ENCODE data around the gene ITFG1. TPM values are rescaled to one million over a fixed set of nuclear protein-coding genes. Genes with fewer than 3 reads are reported as not detected.
A peak's percentile ranks its signal among the peaks of the same experiment; 100 is the strongest.
"Not testable (repeated sequence)": the region's sequence is repeated elsewhere in the genome, so short reads cannot be mapped to it uniquely, and the experiment has no call there.

ITFG1 gene
- polyA plus RNA-seq, 1 donor, result 78.5 TPM

DNA sequence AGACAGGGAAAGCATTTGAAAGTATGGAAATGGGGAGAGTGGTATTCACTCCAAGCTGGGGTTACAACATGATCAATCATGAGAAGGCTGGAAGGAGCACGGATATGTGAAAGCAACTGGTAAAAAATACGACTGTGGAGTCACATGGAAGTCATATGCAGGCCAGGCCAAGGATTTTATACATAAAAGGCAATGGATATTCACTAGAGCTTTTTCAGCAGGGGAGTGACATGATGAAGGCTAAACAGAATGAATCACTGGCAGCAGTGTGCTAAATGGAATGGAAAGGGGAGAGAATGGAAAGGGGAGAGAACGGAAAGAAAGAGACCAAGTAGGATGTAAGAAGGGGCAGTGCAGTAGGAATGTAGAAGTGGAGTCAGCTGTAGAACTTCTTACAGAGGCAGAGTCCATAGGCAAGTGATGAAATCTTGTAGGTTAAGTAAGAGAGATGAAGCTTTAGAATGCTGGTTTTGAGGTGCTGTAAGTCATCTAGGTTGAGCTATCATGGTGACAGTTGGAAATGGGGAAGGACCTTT lies 304.1 kb downstream of the ITFG1 start:
- DNase-seq (ENCODE audit: low read depth), result no peak

DNA sequence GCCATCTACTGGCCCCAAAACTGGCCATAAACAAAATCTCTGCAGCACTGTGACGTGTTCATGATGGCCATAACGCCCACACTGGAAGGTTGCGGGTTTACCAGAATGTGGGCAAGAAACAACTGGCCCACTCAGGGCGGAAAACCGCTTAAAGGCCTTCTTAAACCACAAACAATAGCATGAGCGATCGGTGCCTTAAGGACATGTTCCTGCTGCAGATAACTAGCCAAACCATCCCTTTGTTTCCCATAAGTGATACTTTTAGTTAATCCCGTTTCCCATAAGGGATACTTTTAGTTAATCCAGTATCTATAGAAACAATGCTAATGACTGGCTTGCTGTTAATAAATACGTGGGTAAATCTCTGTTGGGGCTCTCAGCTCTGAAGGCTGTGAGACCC lies 308.4 kb downstream of the ITFG1 start:
- DNase-seq (ENCODE audit: low read depth), result not testable (repeated sequence)

DNA sequence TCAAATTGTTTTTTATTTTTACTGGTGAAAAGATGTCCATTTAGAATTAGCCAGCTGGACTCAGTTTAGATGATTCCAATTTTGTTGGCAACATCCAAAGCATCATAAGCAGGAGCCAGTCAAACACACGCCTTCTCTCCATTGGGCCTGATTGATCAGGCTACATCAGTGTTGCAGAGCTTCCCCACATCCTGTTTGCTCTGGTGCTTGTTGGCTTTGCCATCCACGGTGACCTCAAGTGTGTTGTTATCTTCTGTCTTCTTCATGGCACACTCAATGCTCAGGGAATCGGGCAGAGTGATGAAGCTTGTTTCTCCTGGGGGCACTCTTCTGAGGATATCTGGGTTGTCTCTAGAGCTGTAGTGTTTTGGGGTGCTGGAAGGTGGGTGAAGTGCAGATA lies 310.8 kb downstream of the ITFG1 start:
- DNase-seq (ENCODE audit: low read depth), result no peak

DNA sequence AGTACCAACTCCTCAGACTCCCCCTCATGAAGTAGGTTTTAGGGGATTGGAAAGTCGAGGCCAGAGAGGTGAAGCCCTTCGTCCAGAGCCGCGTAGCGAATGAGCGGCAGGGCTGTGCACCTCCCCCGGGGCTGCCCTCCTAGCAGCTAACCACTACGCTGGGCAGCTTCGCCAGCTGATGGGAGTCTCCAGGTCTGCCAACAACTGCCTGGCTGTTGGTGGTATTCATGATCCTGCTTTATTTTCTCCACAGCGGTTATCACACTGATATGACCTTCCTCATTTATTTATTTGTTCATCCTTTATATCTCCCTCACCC lies 316.3 kb downstream of the ITFG1 start:
- no peak for DNase-seq (ENCODE audit: low read depth)

DNA sequence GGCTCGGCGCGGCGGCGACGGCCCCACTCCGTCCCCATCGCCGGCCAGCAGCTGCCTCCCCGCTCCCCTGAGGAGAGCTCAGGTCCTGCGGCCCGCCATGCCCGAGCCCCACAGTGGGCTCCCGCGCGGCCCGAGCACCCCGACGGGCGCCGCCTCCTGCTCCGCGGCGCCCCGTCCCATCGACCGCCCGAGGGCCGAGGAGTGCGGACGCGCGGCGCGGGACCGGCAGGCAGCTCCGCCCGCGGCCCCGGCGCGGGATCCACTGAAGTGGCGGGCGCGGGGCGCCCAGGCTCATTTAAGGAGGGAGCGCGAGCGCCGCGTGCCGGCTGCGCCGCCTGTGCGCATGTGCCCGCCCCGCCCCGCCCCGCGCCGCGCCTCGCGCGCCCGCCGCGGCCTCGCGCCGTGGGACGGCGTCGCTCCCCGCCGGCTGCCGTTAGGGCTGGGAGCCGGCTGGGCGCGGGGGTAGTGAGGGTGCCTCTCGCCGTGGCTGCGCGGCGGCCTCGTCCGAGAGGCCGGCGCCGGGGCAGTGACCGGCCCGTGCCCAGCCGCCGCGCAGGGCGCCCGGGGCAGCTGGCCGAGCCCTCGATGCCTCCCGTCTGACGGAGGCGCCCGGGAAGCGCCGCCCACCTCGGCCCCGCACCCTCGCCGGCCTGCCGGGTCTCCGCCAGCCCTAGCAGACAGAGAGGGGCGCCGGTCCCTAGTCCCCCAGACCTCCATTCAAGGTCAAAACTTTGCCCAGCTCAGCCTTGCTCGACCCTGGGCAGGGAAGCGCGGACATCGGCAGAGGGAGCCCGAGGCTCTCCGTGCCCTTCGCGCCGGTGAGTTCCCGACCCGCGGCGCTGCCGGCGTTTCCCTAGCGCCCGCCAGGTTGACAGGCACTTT lies 316.9 kb downstream of the ITFG1 start, which contains the start of gene NETO2:
TSS of gene NETO2 (minus strand) at position 269 of the 882 bp plus-strand sequence. CDS start 333 bp downstream, outside the sequence.
- DNase-seq (ENCODE audit: low read depth), result no peak

DNA sequence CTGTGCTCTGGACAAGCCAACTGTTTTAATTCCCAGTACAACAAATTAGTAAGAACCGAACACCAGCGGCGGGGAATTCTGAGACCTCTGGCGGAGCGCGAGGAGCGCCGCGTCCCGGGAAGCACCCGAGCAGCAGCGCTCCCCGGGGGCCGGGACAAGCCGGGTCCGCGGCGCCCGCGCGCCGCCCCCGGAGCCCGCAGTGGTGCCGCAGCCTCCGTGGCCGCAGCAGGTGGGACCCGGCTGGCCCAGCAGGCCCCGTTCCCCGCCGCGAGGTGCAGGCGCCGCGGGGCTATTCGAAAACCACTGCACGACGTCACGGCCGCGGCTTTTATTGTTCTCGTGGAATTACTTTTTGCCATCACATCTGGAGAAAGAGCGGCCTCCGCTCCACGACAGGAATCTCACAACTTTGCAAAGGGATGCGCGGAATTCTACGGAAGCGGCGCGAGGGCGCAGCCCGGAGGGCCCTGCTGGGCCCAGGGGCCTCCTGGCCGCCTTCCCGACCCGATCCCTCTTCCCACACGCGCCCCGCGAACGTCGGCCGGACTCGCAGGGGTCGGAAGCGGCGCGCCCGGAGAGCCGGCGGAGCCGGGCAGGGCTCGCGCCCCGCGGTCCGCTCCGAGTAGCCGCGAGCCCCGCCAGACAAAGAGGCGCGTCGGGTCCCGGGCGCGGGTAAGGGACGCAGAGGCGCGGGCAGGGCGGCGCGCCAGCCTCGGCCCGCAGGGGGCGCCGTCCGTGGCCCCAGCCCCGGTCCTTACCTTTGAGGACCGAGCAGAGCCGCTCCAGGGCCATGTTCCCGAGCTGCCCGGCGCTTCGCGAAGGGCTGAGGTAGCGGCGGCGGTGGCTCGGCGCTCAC lies 317.8 kb downstream of the ITFG1 start:
- no peak for DNase-seq (ENCODE audit: low read depth)

DNA sequence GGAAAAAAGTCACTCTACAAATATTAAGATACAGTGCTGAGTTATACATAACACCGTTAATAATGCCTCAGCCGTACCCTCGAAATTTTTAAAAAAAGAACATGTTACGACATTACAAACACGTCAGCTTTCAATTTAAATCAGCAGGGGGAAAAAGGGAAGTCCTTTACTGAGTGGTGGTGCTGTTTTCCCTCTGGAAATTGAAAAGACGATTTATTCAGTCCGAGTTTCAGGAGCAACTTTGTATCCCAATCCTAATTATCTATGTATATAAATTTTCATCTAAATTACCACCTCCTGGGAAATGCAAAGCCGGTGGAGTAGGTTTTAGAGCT lies 318.4 kb downstream of the ITFG1 start:
- DNase-seq (ENCODE audit: low read depth), result no peak

DNA sequence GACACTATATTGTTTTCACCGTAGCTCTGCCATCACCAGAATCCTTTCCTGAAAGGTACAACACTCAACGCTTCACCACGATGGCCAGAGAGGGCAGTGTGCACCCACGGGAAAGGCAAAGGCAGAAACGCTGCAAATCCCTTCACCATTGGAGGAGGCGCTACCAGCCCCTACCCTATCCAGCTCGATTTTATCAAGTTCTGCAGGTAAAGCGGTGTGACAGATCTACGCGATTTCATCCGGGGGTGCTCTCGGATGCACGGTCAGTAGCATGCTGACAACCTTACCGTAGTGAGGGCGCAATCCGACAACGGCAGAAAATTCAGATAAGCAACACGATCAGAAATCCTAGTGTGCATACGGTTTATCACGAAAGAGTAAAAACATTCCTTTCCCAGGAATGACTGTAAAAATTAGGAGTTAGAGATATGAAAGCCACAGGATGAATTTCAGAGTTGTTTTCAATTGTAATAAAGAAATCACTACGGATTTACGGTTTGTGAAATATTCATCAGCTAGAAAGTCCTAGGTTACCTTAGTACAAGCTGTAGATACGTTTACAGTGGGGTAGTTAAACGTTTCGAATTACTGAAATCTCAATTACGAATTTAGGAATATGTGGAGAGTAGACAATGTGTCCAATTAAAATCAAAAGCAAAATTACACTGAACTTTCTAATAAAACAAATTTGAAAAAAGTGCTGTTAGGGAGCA lies 318.9 kb downstream of the ITFG1 start:
- peak; percentile 51 for DNase-seq (ENCODE audit: low read depth)

DNA sequence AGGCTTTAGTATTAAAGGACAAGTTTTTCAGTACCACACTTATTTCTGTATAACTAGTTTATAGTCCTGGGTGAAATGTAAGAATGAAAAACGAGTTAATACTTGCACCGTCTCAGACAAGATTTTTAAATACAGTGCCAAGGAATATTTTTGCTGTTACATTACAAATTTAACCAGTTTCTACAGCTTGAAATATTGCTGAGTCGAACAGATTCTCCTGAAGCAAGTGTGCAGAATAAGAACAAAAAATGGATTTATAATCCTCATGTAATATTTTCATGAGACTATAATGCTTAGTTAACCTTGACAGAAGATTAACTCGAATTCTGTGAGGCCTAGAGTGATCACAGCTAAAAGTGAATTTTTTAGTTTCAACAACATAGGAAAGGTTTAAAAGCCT lies 320.2 kb downstream of the ITFG1 start:
- DNase-seq (ENCODE audit: low read depth), result no peak

DNA sequence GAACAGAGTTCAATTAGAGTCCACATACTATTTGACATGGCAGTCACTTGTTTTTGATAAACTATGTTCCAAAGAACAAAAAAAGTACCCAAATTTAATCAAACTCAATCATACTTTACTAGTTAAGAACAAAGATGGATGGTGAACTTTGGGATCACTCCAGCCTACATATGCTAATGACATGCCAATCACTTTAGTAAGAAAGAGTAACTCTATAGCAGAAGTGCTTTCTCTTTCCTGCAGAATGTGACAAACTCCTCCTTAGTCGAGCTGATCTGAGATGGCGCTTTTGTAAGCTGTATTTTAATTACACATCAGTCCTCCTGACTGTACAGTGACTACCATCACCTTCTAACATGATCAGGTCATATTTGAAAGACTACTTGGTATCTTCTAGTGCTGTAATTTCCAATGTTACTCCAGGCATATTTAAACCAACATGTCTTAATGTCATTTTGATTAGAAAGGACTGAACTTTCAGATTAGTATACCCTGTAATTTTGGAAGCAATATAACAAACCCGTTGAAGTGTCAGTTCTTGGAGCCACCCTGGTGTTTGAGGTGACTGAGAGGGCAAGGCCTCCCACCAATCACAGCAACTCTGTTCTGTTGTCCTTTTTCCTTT lies 321.2 kb downstream of the ITFG1 start:
- no peak for DNase-seq (ENCODE audit: low read depth)

DNA sequence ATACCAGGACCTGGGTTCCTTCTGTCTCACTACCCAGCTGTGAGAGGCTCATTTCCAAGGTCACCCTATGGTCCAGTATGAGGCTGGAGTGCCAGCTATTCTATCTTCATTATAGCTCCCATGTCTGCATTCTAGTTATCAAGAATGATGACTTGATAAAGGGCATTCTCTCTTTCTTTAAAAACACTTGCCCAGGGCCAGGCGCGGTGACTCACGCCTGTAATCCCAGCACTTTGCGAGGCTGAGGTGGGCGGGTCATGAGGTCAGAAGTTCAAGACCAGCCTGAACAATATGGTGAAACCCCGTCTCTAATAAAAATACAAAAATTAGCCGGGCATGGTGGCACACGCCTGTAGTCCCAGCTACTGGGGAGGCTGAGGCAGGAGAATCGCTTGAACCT lies 322.9 kb downstream of the ITFG1 start:
- DNase-seq (ENCODE audit: low read depth), result not testable (repeated sequence)

DNA sequence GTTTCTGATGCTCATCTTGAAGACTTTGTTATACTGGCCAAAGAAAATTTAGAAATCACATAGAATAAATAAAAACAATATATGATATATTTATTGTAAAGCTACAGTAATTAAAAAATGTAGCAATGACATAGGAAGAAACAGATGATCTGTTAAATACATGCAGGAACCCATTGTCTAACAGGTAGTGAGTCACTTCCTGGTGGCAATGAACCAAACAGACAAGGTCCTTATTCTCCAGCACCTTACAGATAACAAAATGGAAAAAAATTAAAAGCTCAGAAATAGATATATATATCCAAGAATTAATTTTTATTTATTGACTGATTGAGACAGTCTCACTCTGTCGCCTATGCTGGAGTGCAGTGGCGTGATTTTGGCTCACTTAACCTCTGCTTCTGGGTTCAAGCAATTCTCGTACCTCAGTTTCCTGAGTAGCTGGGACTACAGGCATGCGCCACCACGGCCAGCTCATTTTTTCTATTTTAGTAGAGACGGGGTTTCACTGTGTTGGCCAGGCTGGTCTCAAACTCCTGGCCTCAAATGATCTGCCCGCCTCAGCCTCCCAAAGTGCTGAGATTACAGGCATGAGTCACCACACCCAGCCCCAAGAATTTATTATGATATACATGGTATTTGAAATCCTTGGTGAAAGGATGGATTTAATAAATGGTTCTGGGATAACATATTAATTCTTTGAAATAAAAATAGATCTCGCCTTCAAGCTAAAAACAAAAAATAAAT lies 324.6 kb downstream of the ITFG1 start:
- DNase-seq (ENCODE audit: low read depth), result no peak

DNA sequence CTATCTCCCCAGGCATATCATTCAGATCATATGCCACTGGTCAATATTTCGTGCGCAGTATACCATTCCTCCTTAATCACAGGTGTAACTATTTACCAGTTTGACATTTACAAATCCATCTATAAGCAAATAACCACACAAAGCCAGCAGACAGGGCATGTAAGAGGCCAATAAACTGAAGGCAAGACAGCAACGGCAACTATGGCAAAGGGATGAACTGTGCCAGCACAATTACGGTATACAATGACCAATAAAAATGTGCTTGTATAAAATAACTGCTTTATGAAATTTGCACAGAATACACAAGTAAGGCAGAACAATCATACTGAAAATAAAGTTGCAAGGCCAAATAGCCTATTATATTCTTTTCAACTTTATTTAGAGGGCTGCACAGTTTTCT lies 326.3 kb downstream of the ITFG1 start:
- DNase-seq (ENCODE audit: low read depth), result no peak

DNA sequence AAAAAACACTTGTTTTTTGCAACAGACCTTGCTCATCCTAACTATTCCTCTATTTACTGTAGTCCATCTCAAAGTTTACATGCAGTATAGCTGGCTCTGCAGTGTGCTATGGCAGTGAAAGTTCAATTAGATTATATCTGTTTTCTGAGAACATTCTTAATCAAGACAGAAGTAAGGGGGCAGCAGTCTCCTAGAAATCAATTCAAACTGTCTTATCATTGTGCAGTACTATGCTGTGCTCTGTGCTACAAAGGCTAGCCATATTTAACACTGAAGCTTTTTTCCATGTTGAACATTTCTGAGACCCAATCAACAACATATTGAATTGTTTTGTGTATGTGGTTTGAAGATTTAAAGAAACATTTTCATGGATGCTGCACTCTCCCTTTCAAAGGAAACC lies 328.6 kb downstream of the ITFG1 start:
- DNase-seq (ENCODE audit: low read depth), result no peak

DNA sequence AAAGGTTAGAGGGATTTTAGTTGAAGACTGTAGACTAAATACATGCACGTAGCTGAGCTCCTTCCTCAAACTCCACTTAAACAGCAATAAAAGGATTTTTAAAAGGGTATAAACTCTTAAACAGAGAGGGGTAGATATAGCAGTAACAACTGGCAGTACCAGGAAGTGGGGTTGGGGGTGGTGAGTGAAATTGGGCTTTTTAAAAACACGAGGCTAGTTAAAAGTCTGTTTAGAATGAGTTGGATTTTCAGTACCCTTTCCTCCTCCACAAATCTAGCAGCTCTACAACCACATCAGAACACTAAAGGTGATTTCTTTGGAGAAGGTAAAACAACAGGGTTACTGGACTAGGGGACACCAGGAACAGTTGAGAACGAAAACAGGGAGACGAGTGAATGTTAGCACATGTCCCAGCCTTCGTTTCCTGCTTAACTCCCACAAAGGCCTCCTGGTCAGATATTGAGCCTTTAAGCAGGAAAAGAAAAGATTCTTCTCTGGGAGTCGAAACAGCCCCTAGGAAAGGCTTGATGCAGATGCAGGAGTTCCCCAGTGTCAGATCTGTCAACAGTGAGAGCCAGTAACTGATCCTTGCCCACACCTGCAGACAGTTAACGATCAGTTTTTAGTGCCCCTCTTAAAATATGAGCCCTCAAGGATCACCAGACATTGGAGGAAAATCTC lies 331.0 kb downstream of the ITFG1 start:
- DNase-seq (ENCODE audit: low read depth), result no peak

DNA sequence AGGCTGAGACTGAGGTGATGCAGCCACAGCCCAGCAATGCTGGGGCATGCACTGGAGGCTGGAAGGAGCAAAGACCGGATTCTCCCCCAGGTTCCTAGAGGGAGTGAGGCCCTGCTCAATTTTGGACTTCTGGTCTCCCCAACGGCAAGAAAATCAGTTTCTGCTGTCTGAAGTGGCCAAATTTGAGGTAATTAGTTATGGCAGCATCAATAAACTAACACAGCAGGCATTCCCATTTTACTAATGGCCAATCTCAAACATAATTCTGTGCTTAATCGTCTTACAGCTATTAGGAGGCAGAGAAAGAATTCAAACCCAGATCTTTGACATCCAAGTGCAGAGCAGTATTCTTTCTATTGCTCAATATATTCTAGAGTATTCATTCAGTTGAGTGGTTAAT lies 333.3 kb downstream of the ITFG1 start:
- no peak for DNase-seq (ENCODE audit: low read depth)

DNA sequence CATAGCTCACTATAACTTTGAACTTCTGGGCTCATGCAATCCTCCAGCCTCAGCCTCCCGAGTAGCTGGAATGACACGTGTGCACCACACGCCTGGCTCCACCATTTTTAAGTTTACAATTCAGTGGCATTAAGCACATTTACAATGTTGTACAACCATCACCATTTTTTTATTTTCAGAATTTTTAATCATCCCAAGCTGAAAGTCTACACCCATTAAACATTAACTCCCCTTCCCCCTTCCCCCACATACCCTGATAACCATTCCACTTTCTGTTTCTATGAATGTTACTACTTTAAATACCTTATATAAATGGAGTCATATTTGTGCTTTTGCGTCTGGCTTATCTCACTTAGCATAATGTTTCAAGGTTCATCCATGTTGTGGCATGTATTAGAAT lies 335.1 kb downstream of the ITFG1 start:
- DNase-seq (ENCODE audit: low read depth), result no peak

DNA sequence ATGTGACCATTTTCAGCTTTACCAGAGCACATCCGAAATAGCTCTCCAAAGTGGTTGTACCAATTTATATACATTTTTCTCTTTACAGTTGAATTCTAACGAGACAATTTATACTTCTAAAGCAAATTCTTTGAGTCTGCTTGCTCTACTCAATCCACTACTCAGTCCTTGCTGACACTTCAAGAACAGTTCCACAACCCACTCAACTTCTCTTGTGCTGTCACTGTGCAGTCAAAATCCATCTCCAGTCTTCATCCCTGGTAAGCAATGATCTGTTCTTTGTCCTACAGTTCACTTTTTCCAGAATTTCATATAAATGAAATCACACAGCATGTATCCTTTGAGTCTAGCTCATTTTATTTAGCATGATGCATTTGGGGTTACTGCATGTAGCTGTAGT lies 347.7 kb downstream of the ITFG1 start:
- DNase-seq (ENCODE audit: low read depth), result no peak

DNA sequence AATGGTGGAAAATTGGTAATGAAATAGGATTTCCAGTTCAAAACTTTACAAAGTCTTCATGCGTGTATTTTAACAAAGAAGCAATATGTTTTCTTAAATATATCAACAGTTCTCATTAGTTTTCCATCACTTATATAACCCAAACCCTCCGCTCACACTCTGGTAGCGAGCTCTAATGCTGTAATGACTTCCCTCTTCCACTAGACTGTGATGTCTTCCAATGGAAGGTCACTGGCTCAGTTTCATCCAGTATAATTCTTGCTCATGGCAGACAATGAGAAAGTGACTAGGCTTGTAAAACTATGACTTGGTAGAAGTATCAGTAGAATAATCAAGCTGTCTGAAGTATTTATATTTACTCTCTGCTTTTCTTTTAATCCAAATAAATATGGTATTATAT lies 349.9 kb downstream of the ITFG1 start:
- DNase-seq (ENCODE audit: low read depth), result no peak

DNA sequence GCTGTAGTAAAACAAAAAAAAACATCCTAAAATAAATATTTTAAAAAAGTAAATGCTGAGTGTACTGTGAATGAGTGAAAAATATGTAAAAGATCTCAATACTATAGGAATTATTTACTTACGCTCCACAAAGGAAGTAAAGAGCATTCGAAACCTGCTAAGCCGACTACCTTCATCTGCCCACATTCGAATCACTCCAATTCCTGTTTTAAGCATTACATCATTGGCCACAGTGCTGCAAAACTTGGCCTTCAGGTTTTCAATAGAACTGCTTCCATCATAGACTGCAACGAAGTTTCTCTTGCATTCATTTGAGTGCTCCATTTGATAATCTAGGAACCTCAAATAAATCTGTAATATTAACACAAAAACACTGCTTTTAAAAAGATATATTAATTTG lies 351.5 kb downstream of the ITFG1 start:
- no peak for DNase-seq (ENCODE audit: low read depth)

Measured in forelimb muscle (tissue), 1 donor.